ENCODE measurements around the gene RARRES2. TPM values are rescaled to one million over a fixed set of nuclear protein-coding genes. Genes with fewer than 3 reads are reported as not detected.

The RARRES2 gene
- total RNA-seq, 1 donor, result 26.1 TPM

GRCh38 chr7:150367677-150368095 lies 26.3 kb upstream of the RARRES2 start:
- peaks cover 18% of the 10 kb centered on the region for H4K20me1 ChIP-seq (ENCODE audit: insufficient read depth, low read length)
- H3K9me3 ChIP-seq (ENCODE audit: low read depth, low read length), result no peaks in the 10 kb centered on the region
- peak overlapping the region; percentile 93 for H3K4me3 ChIP-seq (ENCODE audit: insufficient read depth, low read length)
- peak overlapping the region; percentile 65 for H3K27ac ChIP-seq (ENCODE audit: low read depth, low read length)
- H3K79me2 ChIP-seq (ENCODE audit: insufficient read depth, low read length), result peaks cover 31% of the 10 kb centered on the region
- H3K4me1 ChIP-seq (ENCODE audit: insufficient read depth, low read length), result peaks cover 24% of the 10 kb centered on the region
- no peaks in the 10 kb centered on the region for H3K27me3 ChIP-seq (ENCODE audit: insufficient read depth, low read length)
- H2AFZ ChIP-seq (ENCODE audit: low read length), result peak overlapping the region; percentile 92
- peak; percentile 95 for DNase-seq (ENCODE audit: insufficient read length, low spot score, missing footprints)
- peak overlapping the region; percentile 100 for H3K4me2 ChIP-seq (ENCODE audit: insufficient read depth, low read length)
- peaks cover 11% of the 10 kb centered on the region for H3K36me3 ChIP-seq (ENCODE audit: insufficient read depth, low read length)
- no peak for TF ChIP-seq CTCF (IDR thresholded peaks at IDR 0.05; ENCODE audit: extremely low read depth, low read depth, low read length)

- Histone ChIP-seq H4K20me1 (ENCODE audit: insufficient read depth, low read length) (peaks cover 13% of the 10 kb centered on the region), H3K4me3 (ENCODE audit: insufficient read depth, low read length) (no peak overlapping the region), H3K27ac (ENCODE audit: low read depth, low read length) (no peak overlapping the region), H3K27me3 (ENCODE audit: insufficient read depth, low read length) (no peaks in the 10 kb centered on the region), H3K79me2 (ENCODE audit: insufficient read depth, low read length) (peaks cover 17% of the 10 kb centered on the region), H3K4me1 (ENCODE audit: insufficient read depth, low read length) (peaks cover 21% of the 10 kb centered on the region), H3K4me2 (ENCODE audit: insufficient read depth, low read length) (no peak overlapping the region), H2AFZ (ENCODE audit: low read length) (no peak overlapping the region), H3K9me3 (ENCODE audit: low read depth, low read length) (no peaks in the 10 kb centered on the region), H3K36me3 (ENCODE audit: insufficient read depth, low read length) (no peaks in the 10 kb centered on the region)
- DNase-seq (ENCODE audit: insufficient read length, low spot score, missing footprints), result no peak
- no peak for TF ChIP-seq CTCF (IDR thresholded peaks at IDR 0.05; ENCODE audit: extremely low read depth, low read depth, low read length)
Measured at GRCh38 chr7:150365673-150366398, 24.4 kb upstream of the RARRES2 start.

GRCh38 chr7:150365194-150365593 lies 23.8 kb upstream of the RARRES2 start:
- H3K4me3 ChIP-seq (ENCODE audit: insufficient read depth, low read length), result no peak overlapping the region
- no peaks in the 10 kb centered on the region for H3K27me3 ChIP-seq (ENCODE audit: insufficient read depth, low read length)
- peaks cover 9% of the 10 kb centered on the region for H4K20me1 ChIP-seq (ENCODE audit: insufficient read depth, low read length)
- H3K4me1 ChIP-seq (ENCODE audit: insufficient read depth, low read length), result peaks cover 15% of the 10 kb centered on the region
- H3K4me2 ChIP-seq (ENCODE audit: insufficient read depth, low read length), result no peak overlapping the region
- H3K27ac ChIP-seq (ENCODE audit: low read depth, low read length), result no peak overlapping the region
- H3K36me3 ChIP-seq (ENCODE audit: insufficient read depth, low read length), result no peaks in the 10 kb centered on the region
- no peak overlapping the region for H2AFZ ChIP-seq (ENCODE audit: low read length)
- no peaks in the 10 kb centered on the region for H3K9me3 ChIP-seq (ENCODE audit: low read depth, low read length)
- H3K79me2 ChIP-seq (ENCODE audit: insufficient read depth, low read length), result peaks cover 14% of the 10 kb centered on the region
- no peak for TF ChIP-seq CTCF (IDR thresholded peaks at IDR 0.05; ENCODE audit: extremely low read depth, low read depth, low read length)
- DNase-seq (ENCODE audit: insufficient read length, low spot score, missing footprints), result no peak

GRCh38 chr7:150363872-150364271 lies 22.4 kb upstream of the RARRES2 start:
- peaks cover 5% of the 10 kb centered on the region for H3K4me1 ChIP-seq (ENCODE audit: insufficient read depth, low read length)
- no peak for TF ChIP-seq CTCF (IDR thresholded peaks at IDR 0.05; ENCODE audit: extremely low read depth, low read depth, low read length)
- no peaks in the 10 kb centered on the region for H3K36me3 ChIP-seq (ENCODE audit: insufficient read depth, low read length)
- no peak overlapping the region for H2AFZ ChIP-seq (ENCODE audit: low read length)
- no peak overlapping the region for H3K27ac ChIP-seq (ENCODE audit: low read depth, low read length)
- H3K4me3 ChIP-seq (ENCODE audit: insufficient read depth, low read length), result no peak overlapping the region
- H3K9me3 ChIP-seq (ENCODE audit: low read depth, low read length), result no peaks in the 10 kb centered on the region
- no peak for DNase-seq (ENCODE audit: insufficient read length, low spot score, missing footprints)
- H3K79me2 ChIP-seq (ENCODE audit: insufficient read depth, low read length), result peaks cover 1% of the 10 kb centered on the region
- no peaks in the 10 kb centered on the region for H3K27me3 ChIP-seq (ENCODE audit: insufficient read depth, low read length)
- H4K20me1 ChIP-seq (ENCODE audit: insufficient read depth, low read length), result no peaks in the 10 kb centered on the region
- H3K4me2 ChIP-seq (ENCODE audit: insufficient read depth, low read length), result no peak overlapping the region
